ENCODE data around the gene UBL4B.

UBL4B gene

GRCh38 chr1:110138956-110139355 is 26.7 kb downstream of the UBL4B start:
- TF ChIP-seq CTCF (IDR thresholded peaks at IDR 0.05; ENCODE audit: insufficient read depth, missing control alignments), result no peak
- FAIRE-seq (no peak), DNase-seq (ENCODE audit: insufficient read length, low spot score) (no peak)

DNA sequence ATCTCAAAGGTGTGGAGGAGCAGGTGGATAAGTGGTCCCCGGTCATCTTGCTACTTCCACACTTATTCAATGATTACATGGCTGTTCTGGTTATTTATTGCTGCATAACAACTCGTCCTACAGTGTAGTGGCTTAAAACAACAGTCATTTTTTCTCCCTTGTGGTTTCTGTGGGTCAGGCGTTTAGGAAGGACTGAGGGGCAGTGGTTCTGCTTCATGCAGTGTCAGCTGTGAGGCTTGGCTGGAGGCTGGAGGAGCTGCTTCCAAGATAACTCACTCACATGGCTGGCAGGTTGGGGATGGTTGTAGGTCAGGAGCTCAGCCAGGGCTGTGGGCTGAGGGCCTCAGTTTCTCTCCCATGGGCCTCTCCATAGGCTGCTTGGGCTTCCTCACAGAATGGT is 32.1 kb downstream of the UBL4B start:
- DNase-seq (ENCODE audit: insufficient read length, low spot score) (no peak), FAIRE-seq (no peak)
- TF ChIP-seq CTCF (IDR thresholded peaks at IDR 0.05; ENCODE audit: insufficient read depth, missing control alignments), result no peak

- FAIRE-seq, result no peak
- TF ChIP-seq CTCF (IDR thresholded peaks at IDR 0.05; ENCODE audit: insufficient read depth, missing control alignments), result peak; percentile 25
- no peak for DNase-seq (ENCODE audit: insufficient read length, low spot score)
Measured at GRCh38 chr1:110148961-110149360, 36.7 kb downstream of the UBL4B start.

DNA sequence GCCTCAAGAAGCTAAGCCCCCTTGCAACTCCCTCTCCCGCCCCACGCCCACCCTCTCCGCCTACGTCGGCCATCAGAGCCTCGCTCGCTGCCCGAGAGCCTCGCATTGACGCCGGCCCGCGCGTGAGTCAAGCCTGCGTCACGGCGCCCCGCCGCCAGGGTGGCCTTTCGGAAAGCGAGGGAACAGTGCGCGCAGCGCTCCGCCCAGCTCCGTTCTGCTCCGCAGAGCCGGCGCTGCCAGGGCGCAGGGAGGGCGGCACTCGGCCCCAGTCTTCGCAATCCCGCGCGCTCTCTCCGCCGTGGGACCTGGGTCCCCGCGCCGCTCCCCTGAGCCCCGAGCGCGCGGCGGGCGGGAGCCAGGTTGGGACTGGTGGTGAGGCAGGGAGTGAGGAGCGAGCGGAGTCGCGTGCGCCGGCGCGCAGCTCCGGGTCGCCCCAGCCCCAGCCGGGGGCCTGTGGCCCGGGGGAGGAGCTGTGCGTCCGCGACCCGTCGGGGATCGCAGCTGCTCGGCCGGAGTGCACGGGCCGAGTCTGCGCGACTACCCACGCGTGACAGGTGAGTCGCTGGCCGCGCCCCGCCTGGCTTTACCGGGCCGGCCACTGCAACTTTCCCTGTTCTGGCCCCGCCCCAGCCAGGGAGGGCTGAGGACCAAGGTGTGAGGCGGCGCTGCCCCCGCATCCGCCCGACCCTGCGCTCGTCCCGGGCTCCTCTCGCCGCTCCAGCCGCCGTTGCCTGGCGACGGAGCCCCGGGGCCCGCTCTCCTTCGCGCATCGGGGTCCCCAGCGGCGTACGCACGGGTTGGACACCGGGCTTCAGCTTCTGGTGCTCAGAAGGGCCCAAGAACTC is 38.3 kb downstream of the UBL4B start, which contains the start of gene SLC6A17:
SLC6A17 (plus strand) TSS at position 165 of the 845 bp plus-strand sequence. CDS start 16,436 bp downstream, outside the sequence.
- FAIRE-seq, result no peak

DNA sequence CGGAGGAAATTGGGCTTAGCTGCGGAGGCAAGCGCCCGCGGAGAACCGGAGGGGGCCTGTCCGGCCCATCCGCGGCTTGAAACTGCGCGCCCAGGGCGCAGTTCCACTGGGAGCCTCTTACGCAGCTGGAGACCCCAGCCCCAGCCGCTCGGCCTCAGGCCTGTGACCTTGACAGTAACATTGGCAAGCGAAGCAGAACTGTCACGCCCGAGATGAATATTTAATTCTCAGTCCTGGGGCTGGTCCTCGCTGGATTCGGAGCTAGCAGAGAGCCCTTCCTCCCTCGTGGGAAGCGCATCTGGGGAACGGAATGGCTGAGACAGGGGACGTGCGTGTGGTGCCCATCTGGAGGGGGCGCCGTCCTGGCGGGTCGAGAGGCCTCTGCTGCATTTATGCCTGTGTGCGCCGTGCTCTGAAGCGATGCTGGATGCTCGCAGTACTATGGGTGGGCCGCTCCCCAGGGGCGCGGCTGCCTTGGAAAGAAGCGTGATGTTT is 39.0 kb downstream of the UBL4B start:
- DNase-seq (ENCODE audit: insufficient read length, low spot score) (no peak), FAIRE-seq (no peak)
- no peak for TF ChIP-seq CTCF (IDR thresholded peaks at IDR 0.05; ENCODE audit: insufficient read depth, missing control alignments)

More for the DNA sequence above, 38.3 kb downstream of the UBL4B start, which contains the start of gene SLC6A17:
- DNase-seq (ENCODE audit: insufficient read length, low spot score), result no peak
- TF ChIP-seq CTCF (IDR thresholded peaks at IDR 0.05; ENCODE audit: insufficient read depth, missing control alignments), result no peak

DNA sequence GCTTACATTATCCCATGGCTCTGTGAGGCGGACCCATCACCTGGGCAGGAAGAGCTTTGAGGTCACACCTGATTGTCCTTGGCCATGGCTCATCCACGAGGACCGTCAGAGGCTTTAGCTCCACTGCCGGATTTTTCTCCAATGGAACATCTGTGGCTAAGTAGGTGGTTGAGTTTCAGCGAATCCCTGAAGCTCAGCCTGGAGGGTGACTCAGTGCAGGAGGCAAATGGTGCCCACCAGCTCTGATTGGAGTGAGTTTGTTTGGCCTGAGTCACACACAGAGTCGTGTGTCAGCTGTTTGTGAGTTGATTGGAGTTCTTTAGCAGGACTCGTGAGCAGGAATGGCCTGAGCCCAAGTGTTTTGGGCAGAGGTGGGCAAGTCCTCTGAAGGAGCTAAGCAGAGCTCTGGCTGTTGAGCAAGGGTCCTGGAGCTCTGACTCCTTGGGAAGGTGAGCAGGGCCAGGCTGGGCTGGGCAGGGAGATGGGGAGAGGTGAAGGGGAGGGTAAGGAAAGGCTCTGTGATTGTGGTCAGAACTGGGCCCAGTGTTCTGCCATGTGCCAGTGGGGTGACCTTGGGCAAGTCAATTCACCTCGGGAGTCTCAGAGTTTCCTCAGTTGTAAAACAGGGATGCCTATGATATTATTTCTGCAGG is 40.0 kb downstream of the UBL4B start:
- no peak for TF ChIP-seq CTCF (IDR thresholded peaks at IDR 0.05; ENCODE audit: insufficient read depth, missing control alignments)
- DNase-seq (ENCODE audit: insufficient read length, low spot score) (no peak), FAIRE-seq (no peak)

All from D721Med (cell line).